GM19193 (cell line): ENCODE data around the gene MALAT1.

Source experiments
- POLR2A ChIP-seq: IDR thresholded peaks from 4 replicates; pipeline ENCODE4 v1.6.1; 2011; ENCODE audit not compliant: insufficient read depth, insufficient read length; ENCODE audit errors: extremely low read depth

The MALAT1 gene

GRCh38 chr11:65498977-65499712, at the start of gene MALAT1:
Gene MALAT1, plus strand, starts transcription at chr11:65499045.
- peak; percentile 100 for TF ChIP-seq POLR2A

GRCh38 chr11:65452806-65453490, 45.9 kb upstream of the MALAT1 start:
- TF ChIP-seq POLR2A, result no peak

GRCh38 chr11:65454311-65454695, 44.5 kb upstream of the MALAT1 start:
- no peak for TF ChIP-seq POLR2A

DNA sequence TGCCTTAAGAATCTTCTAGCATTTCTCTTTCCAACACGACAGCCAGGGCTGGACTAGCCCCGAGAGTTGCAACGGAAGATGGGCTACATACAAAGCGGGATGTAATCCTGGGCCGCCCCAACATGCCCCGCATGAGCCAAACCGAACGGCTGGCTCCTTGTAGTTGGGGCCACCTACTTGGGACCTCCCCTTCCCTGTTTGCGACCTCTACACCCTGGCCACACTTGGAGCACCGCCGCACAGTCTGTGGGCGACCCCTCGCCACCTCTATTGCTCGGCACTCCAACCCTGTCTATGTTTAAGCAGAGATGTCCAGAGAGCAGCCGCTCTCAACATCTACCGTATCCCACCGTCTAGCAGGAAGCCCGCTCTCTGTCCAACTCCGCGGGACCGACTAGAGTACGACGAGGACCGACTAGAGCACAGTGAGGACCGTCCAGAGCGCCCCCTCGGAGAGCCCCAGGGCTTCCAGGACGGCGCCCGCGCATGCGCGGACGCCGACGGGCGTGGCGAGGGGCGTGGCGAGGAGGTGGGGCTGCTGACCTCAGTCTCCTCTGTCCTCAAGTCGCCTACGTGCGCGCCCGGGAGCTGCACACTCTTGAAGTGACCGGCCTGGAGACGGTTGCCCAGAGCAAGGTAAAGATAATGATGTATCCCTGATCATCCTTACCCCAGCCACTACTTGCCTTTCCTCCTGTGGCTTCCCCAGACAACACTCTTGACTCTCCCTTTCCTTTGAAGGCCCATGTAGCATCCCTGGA, 44.0 kb upstream of the MALAT1 start:
- TF ChIP-seq POLR2A, result peak; percentile 85

DNA sequence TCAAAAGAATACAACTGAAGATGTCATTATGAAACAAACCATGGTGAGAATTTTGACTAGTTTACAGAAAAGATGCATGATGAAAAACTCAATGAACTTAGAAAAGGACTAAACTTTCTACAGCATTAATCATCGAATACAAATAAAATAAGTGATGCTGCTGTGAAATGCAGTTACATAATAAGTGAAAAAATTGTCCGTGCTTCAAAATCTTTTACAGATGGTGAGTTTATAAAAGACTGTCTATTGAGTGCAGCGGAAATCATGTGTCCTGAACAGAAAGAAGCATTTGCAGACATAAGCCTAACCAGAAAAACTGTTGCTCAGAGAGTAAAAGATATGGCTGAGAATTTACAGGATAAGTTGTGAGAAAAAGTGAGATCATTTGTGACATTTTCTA, 42.4 kb upstream of the MALAT1 start:
- no peak for TF ChIP-seq POLR2A

DNA sequence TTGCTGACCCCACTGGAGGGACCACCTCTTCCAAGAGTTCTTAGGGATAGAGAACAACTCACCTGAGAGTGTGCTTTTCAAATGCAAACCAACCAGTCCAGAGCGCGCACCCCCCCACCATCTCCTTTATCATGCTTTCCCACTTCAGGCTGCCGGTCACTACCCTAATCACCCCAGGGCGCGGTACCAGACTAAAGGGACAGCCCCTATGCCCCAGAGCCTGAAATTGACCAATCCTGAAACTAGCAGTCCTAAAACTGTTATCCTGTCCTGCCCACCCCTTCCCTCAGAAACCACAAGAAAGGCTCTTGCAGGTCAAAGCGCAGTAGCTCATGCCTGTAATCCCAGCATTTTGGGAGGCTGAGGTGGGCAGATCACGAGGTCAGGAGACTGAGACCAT, 39.3 kb upstream of the MALAT1 start:
- no peak for TF ChIP-seq POLR2A

GRCh38 chr11:65468874-65469333, 29.9 kb upstream of the MALAT1 start:
- TF ChIP-seq POLR2A, result no peak

- no peak for TF ChIP-seq POLR2A
Observed at GRCh38 chr11:65470433-65471049, 28.3 kb upstream of the MALAT1 start.

- no peak for TF ChIP-seq POLR2A
Observed at GRCh38 chr11:65471447-65471891, 27.4 kb upstream of the MALAT1 start.

DNA sequence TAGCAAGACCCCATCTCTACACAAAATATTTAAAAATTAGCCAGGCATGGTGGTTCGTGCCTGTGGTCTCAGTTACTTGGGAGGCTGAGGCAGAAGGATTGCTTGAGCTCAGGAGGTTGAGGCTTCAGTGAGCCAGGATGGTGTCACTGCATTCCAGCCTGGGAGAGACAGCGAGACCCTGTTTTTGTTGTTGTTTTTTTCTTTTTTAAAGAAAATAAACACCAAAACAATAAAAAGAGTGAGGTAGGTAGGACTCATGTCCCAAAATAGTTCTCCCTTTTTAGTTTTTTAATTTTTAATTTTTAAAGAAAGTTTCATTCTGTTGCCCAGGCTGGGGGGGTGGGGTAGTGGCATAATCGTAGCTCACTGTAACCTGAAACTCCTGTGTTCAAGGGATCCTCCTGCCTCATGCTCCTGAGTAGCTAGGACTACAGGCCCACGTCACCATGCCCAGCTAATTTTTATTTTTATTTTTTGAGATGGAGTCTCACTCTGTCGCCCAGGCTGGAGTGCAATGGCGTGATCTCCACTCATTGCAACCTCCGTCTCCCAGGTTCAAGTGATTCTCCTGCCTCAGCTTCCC, 25.5 kb upstream of the MALAT1 start:
- no peak for TF ChIP-seq POLR2A

GRCh38 chr11:65474864-65475263, 24.0 kb upstream of the MALAT1 start:
- no peak for TF ChIP-seq POLR2A

GRCh38 chr11:65476632-65477148, 22.2 kb upstream of the MALAT1 start:
- TF ChIP-seq POLR2A, result no peak

- TF ChIP-seq POLR2A, result peak; percentile 89
Observed at GRCh38 chr11:65477149-65477965, 21.5 kb upstream of the MALAT1 start.
